K562 (cell line): Measurements from ENCODE around the gene RGS6. TPM values are rescaled to one million over a fixed set of nuclear protein-coding genes. Genes with fewer than 3 reads are reported as not detected.

ENCODE experiments used
- ATAC-seq: fragments of 200-7000 bp; cut with Tn5 transposase; 3 replicates; pipeline ENCODE4 v1.9.1; 2020; ENCODE audit warnings: moderate library complexity
- BruUV-seq: library from RNA; stranded (reverse); fragments of 400-500 nt; replicated peaks from 2 replicates; lab custom pipeline; 2021; lab: Mats Ljungman, UMichigan
- CTCF ChIA-PET: fragments of 300-600 bp; formaldehyde crosslinking; extraction: SDS; loops from one replicate; lab custom pipeline; 2021; ENCODE audit warnings: low intra/inter-chr PET ratio; lab: Yijun Ruan, JAX
- POLR2A ChIA-PET: fragments of 300-600, 350-650 bp; sonication (Branson Sonifier 250); formaldehyde crosslinking; extraction: SDS; loops from one replicate; lab custom pipeline; 2021; ENCODE audit warnings: antibody characterized with exemption, inconsistent platforms; lab: Yijun Ruan, JAX
- DNase-seq, 4 experiments: peaks; one replicate each; pipeline versions ENCODE4 v3.0.0 to v3.0.0-alpha.2; 2011 to 2018; ENCODE audit warnings: low spot score in 3 of 4, mixed read lengths in 3 of 4; ENCODE audit errors: extremely low read depth in 1 of 4
- FAIRE-seq: peaks from 2 replicates; lab custom pipeline; 2011; peaks lifted over from hg19 to GRCh38; lab: Jason Lieb, UNC
- H2AFZ ChIP-seq: 2 replicates; pipeline ENCODE4 v1.6.0; 2011; ENCODE audit warnings: low read depth, low read length, control low read depth, inconsistent platforms
- H3K27ac ChIP-seq: fragments of 200-600 bp; 3 replicates; pipeline ENCODE4 v1.8.0; 2011; ENCODE audit warnings: low read depth, mild to moderate bottlenecking, control low read depth, inconsistent platforms, low read length, moderate library complexity, mixed read lengths; ENCODE audit errors: extremely low read depth
- H3K27me3 ChIP-seq, 2 experiments: fragments of 300-600 bp in 1 of 2; 2 replicates in 1 of 2; 3 replicates in 1 of 2; pipeline versions ENCODE4 v1.6.0 to v1.8.0; 2011; ENCODE audit warnings: inconsistent platforms in 2 of 2, low read length in 2 of 2, mild to moderate bottlenecking in 1 of 2, mixed read lengths in 1 of 2, moderate library complexity in 1 of 2; ENCODE audit not compliant: control insufficient read depth in 2 of 2, insufficient read depth in 2 of 2
- H3K36me3 ChIP-seq: fragments of 300-600 bp; 3 replicates; pipeline ENCODE4 v1.8.0; 2011; ENCODE audit warnings: mild to moderate bottlenecking, low read length, inconsistent platforms; ENCODE audit not compliant: control insufficient read depth, insufficient read depth
- H3K4me1 ChIP-seq, 2 experiments: fragments of 200-600 bp in 1 of 2; replicated peaks in 1 of 2; 2 replicates in 1 of 2; 3 replicates in 1 of 2; pipeline versions ENCODE4 v1.5.1 to v1.8.0; 2011; ENCODE audit warnings: inconsistent platforms in 2 of 2, low read length in 2 of 2, mild to moderate bottlenecking in 1 of 2, mixed read lengths in 1 of 2, moderate library complexity in 1 of 2; ENCODE audit not compliant: control insufficient read depth in 2 of 2, insufficient read depth in 2 of 2
- H3K4me2 ChIP-seq: 2 replicates; pipeline ENCODE4 v1.6.1; 2011; ENCODE audit warnings: low read length, control low read depth, inconsistent platforms, mixed read lengths; ENCODE audit not compliant: insufficient read depth
- H3K4me3 ChIP-seq: fragments of 200-600 bp; sonication (generic), shearing (Covaris generic); 2 replicates; pipeline ENCODE4 v1.5.1; 2016; ENCODE audit warnings: control low read depth, inconsistent platforms
- H3K79me2 ChIP-seq: fragments of 200-600 bp; 3 replicates; pipeline ENCODE4 v1.8.0; 2011; ENCODE audit warnings: low read length, inconsistent platforms; ENCODE audit not compliant: control insufficient read depth, insufficient read depth
- H3K9ac ChIP-seq, 2 experiments: 2 replicates each; pipeline versions ENCODE4 v1.6.0 to v1.6.1; 2011; ENCODE audit warnings: low read depth in 2 of 2, low read length in 2 of 2, control low read depth in 1 of 2, inconsistent platforms in 1 of 2, mild to moderate bottlenecking in 1 of 2, mixed read lengths in 1 of 2; ENCODE audit not compliant: insufficient read depth in 1 of 2
- H3K9me1 ChIP-seq: one replicate; pipeline ENCODE4 v1.6.0; 2011; ENCODE audit warnings: inconsistent platforms, mild to moderate bottlenecking, low read length, moderate library complexity; ENCODE audit not compliant: control insufficient read depth, insufficient read depth
- H3K9me3 ChIP-seq: replicated peaks from 2 replicates; pipeline ENCODE4 v1.5.1; 2011; ENCODE audit warnings: low read depth, low read length, inconsistent platforms; ENCODE audit not compliant: control insufficient read depth, insufficient read depth
- H4K20me1 ChIP-seq: replicated peaks from 2 replicates; pipeline ENCODE4 v1.6.1; 2011; ENCODE audit warnings: low read length, inconsistent platforms, mixed read lengths; ENCODE audit not compliant: control insufficient read depth, insufficient read depth
- BRF1 ChIP-seq: IDR thresholded peaks from 3 replicates; pipeline ENCODE4 v1.6.1; 2011; ENCODE audit warnings: borderline replicate concordance, mild to moderate bottlenecking; ENCODE audit not compliant: insufficient read length; ENCODE audit errors: extremely low read depth
- C11orf30 ChIP-seq: fragments of 450-650 bp; IDR thresholded peaks from 2 replicates; pipeline ENCODE4 v1.6.1; 2016; ENCODE audit warnings: low read depth, mild to moderate bottlenecking
- CBFB ChIP-seq: sonication (generic); formaldehyde crosslinking; IDR thresholded peaks from 2 replicates; pipeline ENCODE4 v1.4.0; 2020; ENCODE audit warnings: mild to moderate bottlenecking, missing genetic modification reagents
- CHD1 ChIP-seq: fragments of 200-600 bp; sonication (generic); IDR thresholded peaks from one replicate; pipeline ENCODE4 v1.6.1; 2012; ENCODE audit warnings: mild to moderate bottlenecking, moderate library complexity, low read length, inconsistent platforms
- FOXA3 ChIP-seq, 2 experiments: fragments of 450-650 bp in 1 of 2; sonication (generic) in 1 of 2; formaldehyde crosslinking; IDR thresholded peaks in 1 of 2; conservative IDR thresholded peaks in 1 of 2; 2 replicates each; pipeline versions ENCODE4 v1.4.0 to v1.8.0; 2020 to 2022; ENCODE audit warnings: mild to moderate bottlenecking in 2 of 2, missing genetic modification reagents in 1 of 2
- ILF3 ChIP-seq: fragments of 450-650 bp; IDR thresholded peaks from 2 replicates; pipeline ENCODE4 v1.6.1; 2018; ENCODE audit warnings: antibody characterized with exemption, mild to moderate bottlenecking, moderate library complexity, borderline replicate concordance
- IRF2 ChIP-seq: sonication (generic); formaldehyde crosslinking; IDR thresholded peaks from 2 replicates; pipeline ENCODE4 v1.8.1; 2022; ENCODE audit warnings: mild to moderate bottlenecking, missing genetic modification reagents
- KLF1 ChIP-seq: fragments of 450-650 bp; IDR thresholded peaks from 2 replicates; pipeline ENCODE4 v1.6.1; 2016; ENCODE audit warnings: missing genetic modification characterization, missing compliant biosample characterization
- MAFG ChIP-seq: fragments of 450-650 bp; conservative IDR thresholded peaks from 2 replicates; pipeline ENCODE4 v1.6.1; 2016; ENCODE audit warnings: missing genetic modification characterization, missing compliant biosample characterization
- PHF8 ChIP-seq: fragments of 200-600 bp; sonication (generic); IDR thresholded peaks from 2 replicates; pipeline ENCODE4 v1.6.1; 2012; ENCODE audit warnings: mixed run types, mild to moderate bottlenecking, inconsistent platforms, low read length, moderate library complexity, borderline replicate concordance
- TCFL5 ChIP-seq: fragments of 250-450 bp; sonication (Bioruptor Pico); conservative IDR thresholded peaks from 2 replicates; pipeline ENCODE4 v1.6.1; 2021; ENCODE audit warnings: mild to moderate bottlenecking, moderate library complexity, matching md5 sums
- ZBTB11 ChIP-seq, 3 experiments: fragments of 200-800 bp in 1 of 3; fragments of 250-450 bp in 1 of 3; fragments of 450-650 bp in 1 of 3; sonication (Bioruptor Pico) in 1 of 3; sonication (Bioruptor generic) in 1 of 3; formaldehyde crosslinking in 1 of 3; IDR thresholded peaks; 2 replicates each; pipeline versions ENCODE4 v1.6.1 to v1.8.0; 2016 to 2022; ENCODE audit warnings: mild to moderate bottlenecking in 2 of 3, missing genetic modification characterization in 2 of 3, missing compliant biosample characterization in 1 of 3, moderate library complexity in 1 of 3
- ZNF143 ChIP-seq: sonication (generic); formaldehyde crosslinking; IDR thresholded peaks from 2 replicates; pipeline ENCODE4 v1.9.0; 2022; ENCODE audit warnings: mild to moderate bottlenecking, missing genetic modification reagents
- ZNF41 ChIP-seq: fragments of 250-450 bp; sonication (Bioruptor Pico); conservative IDR thresholded peaks from 2 replicates; pipeline ENCODE4 v1.4.0; 2020; ENCODE audit warnings: mild to moderate bottlenecking
- ZNF436 ChIP-seq: fragments of 250-450, 450-650 bp; sonication (Bioruptor Pico); formaldehyde crosslinking; IDR thresholded peaks from 2 replicates; pipeline ENCODE4 v1.7.0; 2020; ENCODE audit warnings: mild to moderate bottlenecking
- WGBS: fragments of 100-300 bp; shearing (Covaris generic); methylation state at CpG from one replicate; pipeline ENCODE4 v1.1.6; 2016; ENCODE audit warnings: low coverage, mixed read lengths; ENCODE audit not compliant: insufficient coverage; ENCODE audit errors: missing lambda C conversion rate; 5-methylcytosine and 5-hydroxymethylcytosine counted together
- in situ Hi-C: fragments of 300-500 bp; cut with MboI; formaldehyde crosslinking; loops from 4 replicates; pipeline ENCODE4 v1.15.0; 2018; ENCODE audit warnings: inconsistent platforms, mixed read lengths
- intact Hi-C: fragments of 100-400 bp; cut with micrococcal nuclease; formaldehyde crosslinking; loops from 2 replicates; pipeline ENCODE4 v1.14.2; 2022
- polyA plus RNA-seq, 8 experiments: library from polyadenylated mRNA; depleted of rRNA in 4 of 8; stranded (reverse) in 5 of 8; unstranded in 3 of 8; fragments of >200 nt; fragmentation: Nextera tagmentation in 2 of 8; fragmentation: Illumina TruSeq in 1 of 8; extraction: Ambion mirVana in 2 of 8; extraction: Trizol in 1 of 8; gene quantifications; 2 replicates each; pipeline versions ENCODE4 v1.2.1 to v1.2.3, GENCODE V29; 2011 to 2014; ENCODE audit warnings: inconsistent platforms in 1 of 8, missing spikeins in 1 of 8
- total RNA-seq, 7 experiments: library from RNA; depleted of rRNA in 6 of 7; stranded (reverse); fragments of >200 nt in 6 of 7; fragmentation: Illumina TruSeq in 2 of 7; extraction: Trizol in 2 of 7; gene quantifications; 2 replicates each; pipeline versions ENCODE4 v1.2.1 to v1.2.3, GENCODE V29; 2011 to 2021; ENCODE audit warnings: low replicate concordance in 1 of 7
- TF ChIP-seq, protein P1 (sequence below), 2 experiments: fragments of 450-650 bp in 1 of 2; sonication (generic) in 1 of 2; formaldehyde crosslinking; conservative IDR thresholded peaks; 2 replicates each; pipeline versions ENCODE4 v1.4.0 to v1.8.1; 2020 to 2022; ENCODE audit warnings: mild to moderate bottlenecking in 1 of 2, missing genetic modification reagents in 1 of 2
- TF ChIP-seq, protein P2 (sequence below), 2 experiments: fragments of 200-800 bp in 1 of 2; sonication (Bioruptor generic) in 1 of 2; sonication (generic) in 1 of 2; formaldehyde crosslinking in 1 of 2; IDR thresholded peaks in 1 of 2; conservative IDR thresholded peaks in 1 of 2; 2 replicates each; pipeline versions ENCODE4 v1.5.0 to v1.6.1; 2016 to 2020; ENCODE audit warnings: missing compliant biosample characterization in 1 of 2, missing genetic modification characterization in 1 of 2, missing genetic modification reagents in 1 of 2

RGS6 gene
- total and polyA plus RNA-seq, 9 of the 15 experiments (the other 6 are each of a cell fraction or from before 2014, with no cell fraction given), result not detected

GRCh38 chr14:72383865-72384264 lies 451.6 kb downstream of the RGS6 start:
- H3K79me2 ChIP-seq, result no peaks in the 10 kb centered on the region
- WGBS, result 0% methylated on average over 5 of the region's 5 CpGs
- TF ChIP-seq, protein P1, sequence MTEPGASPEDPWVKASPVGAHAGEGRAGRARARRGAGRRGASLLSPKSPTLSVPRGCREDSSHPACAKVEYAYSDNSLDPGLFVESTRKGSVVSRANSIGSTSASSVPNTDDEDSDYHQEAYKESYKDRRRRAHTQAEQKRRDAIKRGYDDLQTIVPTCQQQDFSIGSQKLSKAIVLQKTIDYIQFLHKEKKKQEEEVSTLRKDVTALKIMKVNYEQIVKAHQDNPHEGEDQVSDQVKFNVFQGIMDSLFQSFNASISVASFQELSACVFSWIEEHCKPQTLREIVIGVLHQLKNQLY (CRISPR knock-in tag; conservative IDR thresholded peaks at IDR 0.05), result no peak
- no peak for TF ChIP-seq BRF1
- TF ChIP-seq KLF1 (tag), result no peak
- no peak for TF ChIP-seq TCFL5 (CRISPR knock-in tag)
- TF ChIP-seq, protein P2, sequence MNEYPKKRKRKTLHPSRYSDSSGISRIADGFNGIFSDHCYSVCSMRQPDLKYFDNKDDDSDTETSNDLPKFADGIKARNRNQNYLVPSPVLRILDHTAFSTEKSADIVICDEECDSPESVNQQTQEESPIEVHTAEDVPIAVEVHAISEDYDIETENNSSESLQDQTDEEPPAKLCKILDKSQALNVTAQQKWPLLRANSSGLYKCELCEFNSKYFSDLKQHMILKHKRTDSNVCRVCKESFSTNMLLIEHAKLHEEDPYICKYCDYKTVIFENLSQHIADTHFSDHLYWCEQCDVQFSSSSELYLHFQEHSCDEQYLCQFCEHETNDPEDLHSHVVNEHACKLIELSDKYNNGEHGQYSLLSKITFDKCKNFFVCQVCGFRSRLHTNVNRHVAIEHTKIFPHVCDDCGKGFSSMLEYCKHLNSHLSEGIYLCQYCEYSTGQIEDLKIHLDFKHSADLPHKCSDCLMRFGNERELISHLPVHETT (CRISPR knock-in tag; conservative IDR thresholded peaks at IDR 0.05 in 1 of 2, IDR thresholded peaks at IDR 0.05 in 1 of 2), result no peak
- no peak for TF ChIP-seq ZNF41
- no peak for TF ChIP-seq PHF8
- no peak for TF ChIP-seq FOXA3 (CRISPR knock-in tag; conservative IDR thresholded peaks at IDR 0.05 in 1 of 2, IDR thresholded peaks at IDR 0.05 in 1 of 2)
- no peak for TF ChIP-seq CBFB (CRISPR knock-in tag)
- no peak for TF ChIP-seq C11orf30
- no peak for TF ChIP-seq ZNF143 (CRISPR knock-in tag)
- no peak for TF ChIP-seq CHD1
- no peak for TF ChIP-seq IRF2 (CRISPR knock-in tag)
- TF ChIP-seq MAFG (tag), result no peak
- TF ChIP-seq ILF3, result no peak
- no peak for TF ChIP-seq ZNF436 (CRISPR knock-in tag)
- TF ChIP-seq ZBTB11 (CRISPR knock-in tag; IDR thresholded peaks at IDR 0.05), result no peak
- H3K27ac ChIP-seq, result no peak overlapping the region
- DNase-seq (no peak), FAIRE-seq (no peak), ATAC-seq (no peak)
- no peak overlapping the region for H2AFZ ChIP-seq
- BruUV-seq, result no TSS peak
- no peak overlapping the region for H3K4me2 ChIP-seq
- H3K9me3 ChIP-seq, result no peaks in the 10 kb centered on the region
- in situ Hi-C loops, result no loop called here
- H3K4me1 ChIP-seq, result no peaks in the 10 kb centered on the region
- H3K9ac ChIP-seq, result no peak overlapping the region
- H3K27me3 ChIP-seq, result no peaks in the 10 kb centered on the region
- H3K36me3 ChIP-seq, result no peaks in the 10 kb centered on the region
- no peaks in the 10 kb centered on the region for H3K9me1 ChIP-seq
- ChIA-PET CTCF (no interaction called here), POLR2A (no interaction called here)
- no peaks in the 10 kb centered on the region for H4K20me1 ChIP-seq
- intact Hi-C loops, result no loop called here
- H3K4me3 ChIP-seq, result no peak overlapping the region
